Mesenchymal stem cell (in vitro differentiated cells and primary cell): ENCODE results near the gene IL10RB.

Experiments used
- DNase-seq: peaks from one replicate; pipeline ENCODE4 v3.0.0-alpha.2; 2013
- H2AFZ ChIP-seq: one replicate; pipeline ENCODE4 v1.6.1; 2013; ENCODE audit warnings: low read depth, mild to moderate bottlenecking, control low read depth, inconsistent platforms, low read length, moderate library complexity
- H2AK5ac ChIP-seq: 2 replicates; pipeline ENCODE4 v1.6.1; 2013; ENCODE audit warnings: low read length, moderate library complexity, mild to moderate bottlenecking, inconsistent platforms; ENCODE audit not compliant: severe bottlenecking
- H2BK120ac ChIP-seq: one replicate; pipeline ENCODE4 v1.6.1; 2013; ENCODE audit warnings: low read depth, mild to moderate bottlenecking, inconsistent platforms, low read length, moderate library complexity
- H2BK12ac ChIP-seq, 2 experiments: one replicate each; pipeline ENCODE4 v1.6.1; 2013; ENCODE audit warnings: inconsistent platforms in 2 of 2, low read length in 2 of 2, mild to moderate bottlenecking in 2 of 2, moderate library complexity in 2 of 2, control low read depth in 1 of 2
- H2BK15ac ChIP-seq: one replicate; pipeline ENCODE4 v1.6.1; 2013; ENCODE audit warnings: mild to moderate bottlenecking, low read depth, inconsistent platforms; ENCODE audit not compliant: poor library complexity, severe bottlenecking
- H2BK5ac ChIP-seq: 2 replicates; pipeline ENCODE4 v1.6.1; 2013; ENCODE audit warnings: low read depth, mild to moderate bottlenecking, low read length, control low read depth, inconsistent platforms; ENCODE audit not compliant: poor library complexity, severe bottlenecking
- H3K14ac ChIP-seq, 2 experiments: one replicate each; pipeline ENCODE4 v1.6.1; 2013; ENCODE audit warnings: inconsistent platforms in 2 of 2, low read length in 2 of 2, control low read depth in 1 of 2, mild to moderate bottlenecking in 1 of 2, moderate library complexity in 1 of 2
- H3K18ac ChIP-seq, 2 experiments: one replicate each; pipeline ENCODE4 v1.6.1; 2013; ENCODE audit warnings: inconsistent platforms in 2 of 2, low read length in 2 of 2, control low read depth in 1 of 2, low read depth in 1 of 2, mild to moderate bottlenecking in 1 of 2
- H3K23ac ChIP-seq, 2 experiments: one replicate each; pipeline ENCODE4 v1.6.1; 2013; ENCODE audit warnings: inconsistent platforms in 2 of 2, low read length in 2 of 2, mild to moderate bottlenecking in 2 of 2, moderate library complexity in 2 of 2, control low read depth in 1 of 2
- H3K27ac ChIP-seq: 2 replicates; pipeline ENCODE4 v1.5.1; 2013; ENCODE audit warnings: mild to moderate bottlenecking, moderate library complexity, low read length, control low read depth, inconsistent platforms; ENCODE audit not compliant: poor library complexity, severe bottlenecking
- H3K27me3 ChIP-seq, 2 experiments: 2 replicates each; pipeline versions ENCODE4 v1.6.1 to v1.7.0; 2013; ENCODE audit warnings: low read length in 2 of 2, mild to moderate bottlenecking in 2 of 2, moderate library complexity in 2 of 2, control low read depth in 1 of 2, inconsistent platforms in 1 of 2; ENCODE audit not compliant: control insufficient read depth in 1 of 2, insufficient read depth in 1 of 2
- H3K36me3 ChIP-seq, 2 experiments: 2 replicates each; pipeline versions ENCODE4 v1.6.1 to v1.7.0; 2013; ENCODE audit warnings: low read length in 2 of 2, control low read depth in 1 of 2, inconsistent platforms in 1 of 2, low read depth in 1 of 2, mild to moderate bottlenecking in 1 of 2; ENCODE audit not compliant: insufficient read depth in 2 of 2, control insufficient read depth in 1 of 2
- H3K4ac ChIP-seq, 2 experiments: one replicate each; pipeline ENCODE4 v1.6.1; 2013; ENCODE audit warnings: inconsistent platforms in 2 of 2, low read length in 2 of 2, mild to moderate bottlenecking in 2 of 2, moderate library complexity in 2 of 2, control low read depth in 1 of 2, low read depth in 1 of 2
- H3K4me1 ChIP-seq: 2 replicates; pipeline ENCODE4 v1.6.1; 2013; ENCODE audit warnings: low read depth, low read length, control low read depth; ENCODE audit not compliant: control insufficient read depth, insufficient read depth
- H3K4me2 ChIP-seq: 2 replicates; pipeline ENCODE4 v1.6.1; 2013; ENCODE audit warnings: low read length, mild to moderate bottlenecking, inconsistent platforms; ENCODE audit not compliant: poor library complexity, severe bottlenecking
- H3K4me3 ChIP-seq, 2 experiments: 2 replicates each; pipeline versions ENCODE4 v1.5.1 to v1.7.0; 2013; ENCODE audit warnings: low read length in 2 of 2, mild to moderate bottlenecking in 2 of 2, control low read depth in 1 of 2, low read depth in 1 of 2; ENCODE audit not compliant: insufficient read depth in 1 of 2
- H3K79me1 ChIP-seq: replicated peaks from 2 replicates; pipeline ENCODE4 v1.6.1; 2013; ENCODE audit warnings: mild to moderate bottlenecking, control low read depth, low read length, inconsistent platforms; ENCODE audit not compliant: poor library complexity, severe bottlenecking
- H3K9ac ChIP-seq: 2 replicates; pipeline ENCODE4 v1.7.0; 2013; ENCODE audit warnings: mild to moderate bottlenecking, low read length, moderate library complexity
- H3K9me3 ChIP-seq: 2 replicates; pipeline ENCODE4 v1.7.0; 2013; ENCODE audit warnings: mild to moderate bottlenecking, low read length; ENCODE audit not compliant: control insufficient read depth
- H4K8ac ChIP-seq: one replicate; pipeline ENCODE4 v1.6.1; 2013; ENCODE audit warnings: inconsistent platforms, mild to moderate bottlenecking, low read length, moderate library complexity
- H4K91ac ChIP-seq: one replicate; pipeline ENCODE4 v1.6.1; 2013; ENCODE audit warnings: mild to moderate bottlenecking, low read length, inconsistent platforms
- WGBS: methylation state at CpG from one replicate; pipeline ENCODE4 v1.1.7; 2013; ENCODE audit warnings: mixed read lengths; 5-methylcytosine and 5-hydroxymethylcytosine counted together

Gene IL10RB

DNA sequence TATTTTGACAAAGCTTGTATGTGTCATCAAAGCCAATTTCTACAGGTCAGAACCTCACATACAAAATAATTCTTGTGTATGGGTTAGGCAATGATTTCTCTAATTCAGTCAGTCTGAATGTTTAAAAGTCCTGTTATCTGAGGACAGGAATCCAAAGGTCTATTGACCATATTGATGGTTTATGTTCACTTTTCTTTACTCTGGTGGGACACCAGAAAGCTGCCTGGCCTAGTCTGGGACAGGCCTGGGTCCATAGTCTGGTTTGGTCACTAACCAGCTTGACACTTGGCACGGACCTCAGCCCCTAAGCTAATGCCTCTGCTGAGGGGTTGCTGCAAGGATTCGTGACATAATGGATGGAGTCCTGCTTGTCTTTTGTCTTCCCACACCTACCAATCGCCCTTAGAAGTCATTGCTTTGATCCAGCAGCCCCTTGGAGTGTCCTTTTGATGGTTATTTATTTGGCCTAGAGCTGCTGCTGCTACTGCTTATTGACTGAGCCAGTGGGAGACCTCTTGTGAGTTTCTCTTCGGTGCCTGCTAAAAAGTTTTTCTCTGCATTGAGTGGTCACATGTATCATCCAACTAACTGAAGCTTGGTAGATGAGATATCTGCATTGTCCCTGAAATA is 20.8 kb upstream of the IL10RB start:
- no peak overlapping the region for H2BK5ac ChIP-seq
- 98% methylated on average over 4 of the region's 4 CpGs for WGBS
- no peak overlapping the region for H3K14ac ChIP-seq
- H3K27ac ChIP-seq = no peak overlapping the region
- no peak for DNase-seq
- no peak overlapping the region for H3K4me2 ChIP-seq
- no peak overlapping the region for H2BK12ac ChIP-seq
- H3K9me3 ChIP-seq = no peaks in the 10 kb centered on the region
- H2BK15ac ChIP-seq = no peak overlapping the region
- no peak overlapping the region for H3K9ac ChIP-seq
- no peak overlapping the region for H2AFZ ChIP-seq
- no peak overlapping the region for H4K91ac ChIP-seq
- H2AK5ac ChIP-seq = no peak overlapping the region
- H4K8ac ChIP-seq = no peak overlapping the region
- no peak overlapping the region for H3K4ac ChIP-seq
- peaks cover 39 to 71% of the 10 kb centered on the region in 2 experiments for H3K36me3 ChIP-seq
- no peaks in the 10 kb centered on the region for H3K4me1 ChIP-seq
- H3K4me3 ChIP-seq = no peak overlapping the region
- peaks cover 16% of the 10 kb centered on the region for H3K79me1 ChIP-seq
- no peak overlapping the region for H2BK120ac ChIP-seq
- H3K27me3 ChIP-seq = no peaks in the 10 kb centered on the region
- no peak overlapping the region for H3K23ac ChIP-seq
- no peak overlapping the region for H3K18ac ChIP-seq

DNA sequence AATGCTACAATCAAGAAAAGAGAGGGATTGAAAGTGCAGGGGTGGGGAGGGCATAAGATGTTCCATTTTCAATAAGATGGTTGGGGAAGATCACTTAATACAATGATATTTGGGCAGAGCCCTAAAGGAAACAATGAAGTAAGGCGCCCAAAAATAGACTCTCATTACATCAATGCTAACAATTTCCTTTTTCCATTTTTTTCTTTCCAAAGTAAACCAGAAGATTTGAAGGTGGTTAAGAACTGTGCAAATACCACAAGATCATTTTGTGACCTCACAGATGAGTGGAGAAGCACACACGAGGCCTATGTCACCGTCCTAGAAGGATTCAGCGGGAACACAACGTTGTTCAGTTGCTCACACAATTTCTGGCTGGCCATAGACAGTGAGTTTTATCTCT is 19.7 kb upstream of the IL10RB start:
- no peak overlapping the region for H3K27ac ChIP-seq

DNA sequence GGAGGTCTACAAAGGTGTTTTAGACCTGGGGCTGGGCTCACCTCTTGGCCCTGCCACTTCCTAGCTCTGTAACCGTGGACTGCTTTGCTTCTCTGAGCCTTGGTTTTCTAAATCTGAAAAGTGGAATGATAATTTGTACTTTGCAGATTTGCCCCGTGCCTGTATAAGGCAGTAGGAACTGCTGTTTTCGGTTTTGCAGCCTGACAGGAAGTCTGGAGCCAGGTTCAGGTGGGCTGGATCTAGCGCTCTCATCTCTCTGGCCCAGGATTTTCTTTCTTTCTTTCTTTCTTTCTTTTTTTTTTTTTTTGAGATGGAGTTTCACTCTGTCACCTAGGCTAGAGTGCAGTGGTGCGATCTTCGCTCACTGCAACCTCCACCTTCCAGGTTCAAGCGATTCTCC is 19.2 kb upstream of the IL10RB start:
- no peak overlapping the region for H2BK120ac ChIP-seq
- no peaks in the 10 kb centered on the region for H3K9me3 ChIP-seq
- no peak overlapping the region for H2AK5ac ChIP-seq
- no peak overlapping the region for H3K4me3 ChIP-seq
- H2AFZ ChIP-seq = no peak overlapping the region
- H3K4me2 ChIP-seq = no peak overlapping the region
- H3K27ac ChIP-seq = no peak overlapping the region
- no peak overlapping the region for H2BK5ac ChIP-seq
- no peak overlapping the region for H4K8ac ChIP-seq
- no peaks in the 10 kb centered on the region for H3K27me3 ChIP-seq
- peaks cover 14% of the 10 kb centered on the region for H3K79me1 ChIP-seq
- no peak overlapping the region for H3K9ac ChIP-seq
- H3K36me3 ChIP-seq = peaks cover 43 to 82% of the 10 kb centered on the region in 2 experiments
- H2BK15ac ChIP-seq = no peak overlapping the region
- no peaks in the 10 kb centered on the region for H3K4me1 ChIP-seq
- no peak overlapping the region for H3K4ac ChIP-seq
- over 99% methylated on average over 7 of the region's 7 CpGs for WGBS
- H3K23ac ChIP-seq = no peak overlapping the region
- DNase-seq = no peak
- H3K14ac ChIP-seq = no peak overlapping the region
- no peak overlapping the region for H2BK12ac ChIP-seq
- H4K91ac ChIP-seq = no peak overlapping the region
- H3K18ac ChIP-seq = no peak overlapping the region

More for the DNA sequence above, 19.7 kb upstream of the IL10RB start:
- Histone ChIP-seq H3K4ac (no peak overlapping the region), H3K23ac (no peak overlapping the region), H2BK12ac (no peak overlapping the region), H2BK120ac (no peak overlapping the region), H2AFZ (no peak overlapping the region), H2AK5ac (no peak overlapping the region), H3K79me1 (peaks cover 16% of the 10 kb centered on the region), H3K27me3 (no peaks in the 10 kb centered on the region), H2BK15ac (no peak overlapping the region), H3K36me3 (peaks cover 43 to 81% of the 10 kb centered on the region in 2 experiments), H3K4me2 (no peak overlapping the region), H2BK5ac (no peak overlapping the region), H3K4me3 (no peak overlapping the region), H3K9me3 (no peaks in the 10 kb centered on the region), H4K91ac (no peak overlapping the region), H3K4me1 (no peaks in the 10 kb centered on the region), H3K18ac (no peak overlapping the region), H4K8ac (no peak overlapping the region), H3K9ac (no peak overlapping the region), H3K14ac (no peak overlapping the region)
- DNase-seq = no peak
- WGBS = 94% methylated on average over 5 of the region's 5 CpGs

DNA sequence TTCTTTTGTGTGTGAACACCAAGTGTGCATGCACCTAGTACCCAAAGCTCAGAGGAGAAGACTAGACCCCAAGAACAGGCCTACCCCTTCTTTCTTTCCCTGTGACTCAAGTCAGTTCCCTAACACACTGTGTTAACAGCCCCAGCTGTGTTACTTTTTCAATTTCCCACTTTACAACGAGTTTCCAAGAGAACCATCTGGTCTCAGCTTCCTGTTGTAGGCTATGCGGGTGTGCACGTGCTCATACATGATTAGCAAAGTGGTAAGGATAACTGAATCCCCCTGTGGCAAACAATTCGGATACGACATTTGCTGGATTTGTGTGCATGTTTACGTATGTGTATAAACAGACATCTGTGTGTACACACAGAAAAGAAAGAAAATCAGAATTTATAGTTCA is 18.6 kb upstream of the IL10RB start:
- Histone ChIP-seq H3K18ac (no peak overlapping the region), H2AFZ (no peak overlapping the region), H3K27me3 (no peaks in the 10 kb centered on the region), H3K4me3 (no peak overlapping the region), H2BK120ac (no peak overlapping the region), H3K36me3 (peaks cover 42 to 86% of the 10 kb centered on the region in 2 experiments), H2AK5ac (no peak overlapping the region), H3K9me3 (no peaks in the 10 kb centered on the region), H3K4me1 (no peaks in the 10 kb centered on the region), H4K8ac (no peak overlapping the region), H3K9ac (no peak overlapping the region), H3K79me1 (peaks cover 14% of the 10 kb centered on the region), H4K91ac (no peak overlapping the region), H3K14ac (no peak overlapping the region), H2BK12ac (no peak overlapping the region), H3K27ac (no peak overlapping the region), H3K23ac (no peak overlapping the region), H3K4me2 (no peak overlapping the region), H3K4ac (no peak overlapping the region), H2BK5ac (no peak overlapping the region), H2BK15ac (no peak overlapping the region)
- WGBS = 77% methylated on average over 6 of the region's 6 CpGs
- no peak for DNase-seq
